Testis (tissue), 2 donors: ENCODE data around the gene ZBTB7C.

Source experiments
- CTCF ChIP-seq, 3 experiments: fragments of 450-650 bp in 2 of 3; fragments of 200-600 bp in 1 of 3; sonication (generic) in 1 of 3; IDR thresholded peaks; one replicate each; pipeline ENCODE4 v1.5.1; 2016 to 2019; ENCODE audit warnings: antibody characterized with exemption in 3 of 3, mild to moderate bottlenecking in 2 of 3, moderate library complexity in 1 of 3
- POLR2A ChIP-seq: fragments of 450-650 bp; IDR thresholded peaks from one replicate; pipeline ENCODE4 v1.6.1; 2017; ENCODE audit warnings: antibody characterized with exemption, mild to moderate bottlenecking, moderate library complexity

GRCh38 chr18:48412339-48412929 lies 3.3 kb upstream of the ZBTB7C start:
- TF ChIP-seq CTCF (IDR thresholded peaks at IDR 0.05) (peak in 2 of 3 experiments; percentile 49 to 69), POLR2A (no peak)
